GM21723 (cell line): ENCODE measurements around the gene ZDHHC5.

Experiments used
- ATAC-seq: cut with Tn5 transposase; IDR thresholded peaks from one replicate; pipeline ENCODE4 v1.9.1; 2021; ENCODE audit warnings: mild to moderate bottlenecking, moderate library complexity; ENCODE audit not compliant: unreplicated experiment

The ZDHHC5 gene, protein sequence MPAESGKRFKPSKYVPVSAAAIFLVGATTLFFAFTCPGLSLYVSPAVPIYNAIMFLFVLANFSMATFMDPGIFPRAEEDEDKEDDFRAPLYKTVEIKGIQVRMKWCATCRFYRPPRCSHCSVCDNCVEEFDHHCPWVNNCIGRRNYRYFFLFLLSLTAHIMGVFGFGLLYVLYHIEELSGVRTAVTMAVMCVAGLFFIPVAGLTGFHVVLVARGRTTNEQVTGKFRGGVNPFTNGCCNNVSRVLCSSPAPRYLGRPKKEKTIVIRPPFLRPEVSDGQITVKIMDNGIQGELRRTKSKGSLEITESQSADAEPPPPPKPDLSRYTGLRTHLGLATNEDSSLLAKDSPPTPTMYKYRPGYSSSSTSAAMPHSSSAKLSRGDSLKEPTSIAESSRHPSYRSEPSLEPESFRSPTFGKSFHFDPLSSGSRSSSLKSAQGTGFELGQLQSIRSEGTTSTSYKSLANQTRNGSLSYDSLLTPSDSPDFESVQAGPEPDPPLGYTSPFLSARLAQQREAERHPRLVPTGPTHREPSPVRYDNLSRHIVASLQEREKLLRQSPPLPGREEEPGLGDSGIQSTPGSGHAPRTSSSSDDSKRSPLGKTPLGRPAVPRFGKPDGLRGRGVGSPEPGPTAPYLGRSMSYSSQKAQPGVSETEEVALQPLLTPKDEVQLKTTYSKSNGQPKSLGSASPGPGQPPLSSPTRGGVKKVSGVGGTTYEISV

DNA sequence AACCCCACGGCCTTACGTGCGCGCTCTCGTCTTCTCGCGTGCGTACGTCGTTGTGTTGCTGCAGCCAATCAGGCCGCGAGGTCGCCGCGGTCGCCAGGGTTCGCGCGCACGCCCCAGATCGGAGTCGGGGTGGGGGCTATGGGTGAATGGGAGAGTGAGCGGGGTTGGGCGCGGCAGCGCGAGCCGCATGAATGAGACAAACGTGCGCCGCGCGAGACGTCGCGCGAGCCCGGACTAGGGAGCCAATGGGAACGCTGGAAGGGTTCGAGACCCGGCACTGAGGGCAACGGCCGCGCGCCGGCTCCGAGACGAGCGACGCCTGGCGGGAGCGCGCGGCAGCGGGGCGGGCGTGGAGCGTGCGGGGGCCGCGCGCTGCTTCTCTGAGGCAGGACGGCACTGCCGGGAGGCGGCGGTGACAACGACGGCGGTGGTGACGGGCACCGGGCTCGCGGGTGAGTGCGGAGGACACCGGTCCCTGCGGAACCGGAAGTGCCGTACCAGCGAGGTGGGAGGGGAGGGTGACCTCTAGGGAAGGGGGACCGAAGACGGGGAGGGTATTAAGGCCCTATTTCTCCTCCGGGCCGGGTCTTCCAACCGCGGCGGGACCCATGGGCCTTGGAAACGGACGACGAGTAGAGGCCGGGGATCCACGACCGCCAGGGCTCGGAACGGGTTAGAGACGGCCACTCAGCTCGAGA lies at the start of gene ZDHHC5:
Gene ZDHHC5 (plus strand): TSS at position 379 of the 698 bp plus-strand sequence. CDS start 4,977 bp downstream, outside the sequence.
- ATAC-seq = peak; percentile 84

DNA sequence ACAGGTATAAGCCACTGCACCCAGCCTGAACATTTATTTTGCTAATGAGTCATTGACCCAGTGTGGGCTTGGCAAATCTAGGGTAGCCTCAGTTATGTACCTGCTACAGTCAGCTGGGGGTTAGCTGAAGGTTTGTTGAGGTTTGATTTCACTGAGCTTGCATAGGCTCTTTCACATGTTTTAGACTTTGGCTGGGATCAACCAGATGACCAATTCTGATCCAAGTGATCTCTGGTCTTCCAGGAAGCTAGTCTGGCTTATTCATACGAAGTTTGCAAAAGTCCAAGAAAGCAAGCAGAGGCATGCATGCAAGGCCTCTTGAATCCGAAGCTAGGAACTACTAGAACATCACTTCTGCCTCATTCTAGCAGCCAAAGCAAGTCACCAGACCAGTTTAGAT lies 49.5 kb upstream of the ZDHHC5 start:
- ATAC-seq = no peak

GRCh38 chr11:57619331-57619730 lies 48.6 kb upstream of the ZDHHC5 start:
- ATAC-seq = no peak

DNA sequence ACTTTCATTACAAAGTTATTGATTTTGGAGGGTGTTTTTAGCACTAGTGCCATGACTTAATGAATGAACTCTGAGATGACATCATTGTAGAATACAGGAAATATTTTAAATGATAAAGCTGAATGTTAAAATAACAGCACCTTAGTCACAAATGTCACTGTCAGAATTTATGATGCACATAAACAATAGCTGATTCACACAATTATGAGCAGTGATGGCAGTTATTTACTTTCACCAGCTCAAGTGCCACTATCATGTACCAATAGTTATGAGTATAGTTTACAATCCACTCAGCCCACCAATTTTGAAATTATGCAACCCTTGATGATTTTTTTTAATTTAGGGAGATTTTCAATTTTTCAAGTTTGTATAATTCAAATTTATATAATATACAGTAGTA lies 47.4 kb upstream of the ZDHHC5 start:
- ATAC-seq = no peak

DNA sequence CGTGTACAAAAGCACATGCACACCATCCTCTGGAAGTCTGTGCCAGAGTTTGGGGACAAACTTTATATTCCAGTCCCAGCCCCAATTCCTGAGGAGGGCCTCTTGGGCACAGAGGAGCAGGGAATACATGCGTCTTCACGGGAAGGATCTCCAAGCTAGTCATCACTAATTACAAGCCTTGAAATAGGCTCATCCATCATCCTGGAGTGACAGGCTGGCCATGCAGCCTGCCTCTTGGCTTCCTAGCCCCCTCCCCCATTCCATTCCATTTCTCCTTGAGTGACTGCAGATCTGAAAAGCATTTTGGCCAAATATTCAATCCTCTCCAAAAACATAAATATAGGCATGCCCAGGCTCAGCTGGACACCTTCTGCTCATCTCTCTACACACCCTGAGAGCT lies 45.7 kb upstream of the ZDHHC5 start:
- no peak for ATAC-seq

- ATAC-seq = no peak
Observed at GRCh38 chr11:57624864-57625263, 43.0 kb upstream of the ZDHHC5 start.

- no peak for ATAC-seq
Observed at GRCh38 chr11:57626895-57627294, 41.0 kb upstream of the ZDHHC5 start.

DNA sequence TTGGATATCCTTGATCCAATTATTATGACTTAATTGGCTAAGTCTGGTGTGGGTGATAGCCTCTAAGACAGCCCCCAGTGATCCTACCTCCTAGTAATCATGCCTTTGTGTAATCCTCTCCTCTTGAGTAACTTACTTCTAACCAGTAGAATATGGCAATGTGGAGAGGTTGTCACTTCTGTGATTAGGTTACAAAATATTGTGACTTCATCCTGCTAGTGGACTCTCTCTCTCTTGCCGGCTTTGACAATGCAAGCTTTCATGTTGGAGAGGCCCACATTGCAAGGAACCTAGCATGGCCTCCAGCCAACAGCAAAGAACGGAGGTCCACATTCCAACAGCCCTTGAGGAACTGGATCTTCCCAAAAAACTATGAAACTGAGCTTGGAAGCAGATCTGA lies 37.7 kb upstream of the ZDHHC5 start:
- no peak for ATAC-seq

GRCh38 chr11:57632116-57632515 lies 35.8 kb upstream of the ZDHHC5 start:
- no peak for ATAC-seq

DNA sequence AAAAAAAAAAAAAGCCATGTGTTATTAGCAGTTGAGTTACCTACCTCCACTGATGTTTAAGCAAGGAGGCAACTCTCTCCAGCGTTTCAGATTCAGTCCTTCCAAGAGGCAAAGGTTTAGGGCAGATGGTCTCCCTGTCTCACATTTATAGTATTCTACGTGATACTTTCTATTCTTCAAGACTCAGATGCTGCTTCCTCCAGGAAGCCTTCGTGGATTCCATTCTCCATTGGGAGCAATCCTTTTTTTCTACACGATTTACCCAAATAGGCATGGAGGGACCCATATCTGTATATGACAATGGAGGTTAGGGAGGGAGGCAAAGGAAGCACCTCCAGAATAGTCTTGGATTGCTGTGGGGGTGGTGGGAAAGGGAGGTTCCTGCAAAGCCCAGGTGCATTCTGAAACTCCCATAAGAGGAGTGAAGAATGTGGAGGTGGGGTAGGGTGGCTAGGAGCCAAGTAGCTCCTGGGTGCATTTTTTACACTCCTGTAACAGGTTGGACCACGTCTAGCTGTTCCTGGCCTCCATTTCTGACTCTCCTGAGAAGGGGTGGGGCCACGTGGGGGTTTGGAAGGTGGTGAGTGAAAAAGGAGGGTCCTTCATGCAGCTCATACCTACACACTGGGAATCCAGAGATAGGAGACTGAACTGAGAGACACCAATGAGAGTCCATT lies 34.4 kb upstream of the ZDHHC5 start:
- ATAC-seq = no peak

DNA sequence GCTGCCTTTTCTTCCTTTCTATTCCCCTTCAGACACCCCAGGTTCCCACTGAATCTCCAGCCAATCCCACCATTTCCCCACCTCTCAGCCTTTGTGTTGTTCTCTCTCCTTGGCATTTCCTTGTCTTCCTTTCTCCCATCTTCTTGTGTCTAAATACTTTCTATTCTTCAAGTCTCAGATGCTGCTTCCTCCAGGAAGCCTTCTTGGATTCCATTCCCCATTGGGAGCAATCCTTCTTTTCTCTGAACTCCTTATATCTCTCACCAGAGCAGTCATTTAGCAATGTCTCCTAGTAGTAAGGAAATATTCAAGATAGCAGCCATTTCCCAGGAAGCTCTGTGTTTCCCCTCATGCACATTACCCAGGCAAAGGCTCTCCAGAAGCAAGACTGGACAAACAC lies 33.6 kb upstream of the ZDHHC5 start:
- ATAC-seq = no peak

GRCh38 chr11:57635246-57635645 lies 32.7 kb upstream of the ZDHHC5 start:
- ATAC-seq = no peak

- no peak for ATAC-seq
Observed at GRCh38 chr11:57637626-57638004, 30.3 kb upstream of the ZDHHC5 start.

DNA sequence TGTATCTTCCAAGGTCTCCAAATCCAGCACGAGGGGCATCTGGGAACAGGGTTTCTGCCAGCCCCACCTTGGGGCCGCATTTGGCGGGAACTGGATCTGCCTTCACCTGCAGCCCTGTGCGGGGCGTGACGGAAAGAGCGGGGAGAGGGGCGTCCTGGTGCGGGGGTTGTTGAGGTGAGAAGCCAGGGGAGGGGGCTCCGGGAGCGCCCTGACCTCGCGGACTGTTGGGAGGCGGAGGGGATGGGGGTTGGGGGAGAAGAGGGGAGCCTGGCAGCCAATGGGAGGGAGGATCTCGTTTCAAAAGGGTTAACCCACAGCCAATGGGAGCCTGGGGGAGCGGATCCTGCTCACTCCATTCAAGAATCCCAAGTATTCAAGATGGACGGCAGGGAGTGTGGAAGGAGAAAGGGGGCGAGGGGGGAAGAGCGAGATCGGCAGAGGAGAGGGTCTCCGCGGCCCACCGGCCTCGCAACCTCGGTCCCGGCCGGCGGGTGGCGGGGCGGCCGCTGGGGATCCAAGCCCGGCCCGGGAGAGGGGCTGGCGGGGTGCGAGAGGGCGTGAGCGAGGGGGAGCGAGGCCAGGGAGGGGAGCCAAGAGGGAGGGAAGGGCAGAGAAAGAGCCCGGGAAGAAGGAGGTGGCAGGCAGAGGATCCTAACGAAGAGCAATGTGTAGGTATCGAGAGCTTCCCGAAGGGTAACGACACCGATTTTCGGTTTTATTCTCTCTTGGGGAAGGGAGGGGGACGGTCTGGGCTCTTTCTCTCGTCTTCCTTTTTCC lies 29.7 kb upstream of the ZDHHC5 start:
- no peak for ATAC-seq

GRCh38 chr11:57638811-57639320 lies 29.0 kb upstream of the ZDHHC5 start:
- ATAC-seq = no peak

- no peak for ATAC-seq
Observed at GRCh38 chr11:57639321-57640067, 28.4 kb upstream of the ZDHHC5 start.

GRCh38 chr11:57640068-57640800 lies 27.7 kb upstream of the ZDHHC5 start:
- no peak for ATAC-seq

DNA sequence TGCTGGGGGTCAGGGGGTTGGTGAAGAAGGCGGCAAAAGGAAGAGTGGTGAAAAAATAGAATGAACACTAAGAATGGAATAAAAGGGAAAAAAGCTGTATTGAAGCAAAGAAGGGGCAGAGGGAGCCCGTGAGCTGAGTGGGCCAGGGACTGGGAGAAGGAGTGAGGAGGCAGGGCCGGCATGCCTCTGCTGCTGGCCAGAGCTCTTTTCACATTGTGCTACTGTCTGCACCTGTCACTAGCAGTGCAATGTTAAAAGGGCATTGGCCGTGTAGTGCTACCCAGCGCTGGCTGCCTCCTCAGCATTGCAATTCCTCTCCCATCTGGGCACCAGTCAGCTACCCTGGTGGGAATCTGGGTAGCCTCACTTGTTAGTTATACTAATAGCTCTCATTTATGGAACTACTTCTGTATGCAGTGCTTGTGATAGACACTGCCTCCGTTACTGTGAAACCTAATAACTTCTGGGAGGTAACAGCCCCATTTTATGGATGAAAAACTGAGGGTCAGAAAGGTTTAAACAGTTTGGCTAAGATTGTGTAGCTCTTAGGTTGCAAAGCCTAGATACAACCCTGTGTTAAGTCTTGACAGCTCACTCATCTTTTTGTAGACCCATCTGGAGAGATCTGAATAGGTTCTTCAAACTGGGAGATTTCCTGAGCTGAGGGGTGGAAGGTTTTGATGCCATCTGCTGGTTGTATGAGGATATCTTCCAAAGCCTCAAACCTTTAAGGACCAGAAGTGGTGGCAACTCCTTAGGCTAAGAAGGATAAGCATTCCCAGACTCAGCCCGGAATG lies 26.7 kb upstream of the ZDHHC5 start:
- ATAC-seq = peak; percentile 40
